GM19351 (cell line): Measurements from ENCODE around the gene PIGM.

Source experiments
- ATAC-seq: cut with Tn5 transposase; IDR thresholded peaks from one replicate; pipeline ENCODE4 v1.9.1; 2021; ENCODE audit warnings: mild to moderate bottlenecking, moderate library complexity; ENCODE audit not compliant: unreplicated experiment

PIGM gene

DNA sequence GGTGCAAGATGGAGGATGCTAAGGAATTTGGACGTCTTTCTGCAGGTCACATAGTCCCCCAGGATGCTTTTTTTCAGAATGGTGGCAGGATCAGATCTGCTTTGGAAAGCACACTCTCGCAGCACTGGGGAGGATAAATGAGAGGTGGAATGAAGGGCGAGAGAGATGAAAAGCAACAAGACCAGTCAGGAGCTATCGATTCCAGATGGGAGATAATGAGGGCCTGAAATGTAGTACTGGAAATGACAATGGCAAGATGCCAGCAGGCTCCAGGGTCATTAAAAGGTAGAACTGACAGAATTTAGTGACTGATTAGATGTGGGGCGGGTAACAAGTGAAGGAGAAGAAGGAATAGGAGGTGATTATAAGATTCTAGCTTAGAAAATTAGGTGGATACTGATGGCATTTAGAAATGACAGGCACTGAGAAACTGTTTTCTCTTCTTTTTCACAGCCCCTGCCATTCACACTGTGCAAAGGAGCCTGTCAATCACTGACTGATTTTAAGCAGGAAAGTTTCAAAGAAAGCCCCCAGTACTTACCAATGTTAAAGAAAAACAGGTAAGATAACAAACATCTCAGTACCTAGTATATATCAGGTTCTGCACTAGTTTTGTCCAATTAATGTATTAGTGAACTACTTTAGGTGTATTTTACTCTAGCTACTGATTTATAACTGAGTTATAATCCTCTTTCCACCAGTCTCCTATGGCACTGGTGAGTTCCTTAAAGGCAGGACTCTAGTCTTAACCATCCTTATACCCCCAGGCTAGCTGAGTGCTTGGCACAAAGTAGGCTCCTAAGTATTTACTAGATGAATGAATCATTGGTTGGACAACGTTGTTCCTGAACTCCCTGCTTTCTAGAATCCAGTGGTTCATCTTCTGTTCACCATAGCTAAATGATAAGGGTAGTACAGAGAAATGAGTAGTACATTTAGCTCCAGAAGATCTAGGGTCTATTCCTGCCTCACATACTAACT, 9.2 kb downstream of the PIGM start:
- no peak for ATAC-seq

- ATAC-seq: no peak
Measured at GRCh38 chr1:160021376-160022074, 10.3 kb downstream of the PIGM start.

DNA sequence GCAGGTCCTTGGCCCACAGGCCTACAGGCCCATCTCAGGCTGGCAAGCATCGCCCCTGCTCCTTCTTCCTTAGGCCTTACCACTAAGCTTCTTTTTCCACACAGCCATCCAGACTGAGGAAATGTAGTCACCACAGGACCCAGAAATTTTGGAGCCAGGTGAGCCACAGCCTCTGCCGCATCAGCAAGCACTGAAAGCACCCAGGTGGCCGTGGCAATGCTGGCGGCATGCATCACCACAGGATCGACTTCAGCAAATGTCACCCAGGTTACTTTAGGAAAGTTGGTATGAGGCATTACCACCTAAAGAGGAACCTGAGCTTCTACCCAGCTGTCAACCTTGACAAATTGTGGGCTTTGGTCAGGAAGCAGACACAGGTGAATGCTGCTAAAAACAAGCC, 11.6 kb downstream of the PIGM start:
- no peak for ATAC-seq

DNA sequence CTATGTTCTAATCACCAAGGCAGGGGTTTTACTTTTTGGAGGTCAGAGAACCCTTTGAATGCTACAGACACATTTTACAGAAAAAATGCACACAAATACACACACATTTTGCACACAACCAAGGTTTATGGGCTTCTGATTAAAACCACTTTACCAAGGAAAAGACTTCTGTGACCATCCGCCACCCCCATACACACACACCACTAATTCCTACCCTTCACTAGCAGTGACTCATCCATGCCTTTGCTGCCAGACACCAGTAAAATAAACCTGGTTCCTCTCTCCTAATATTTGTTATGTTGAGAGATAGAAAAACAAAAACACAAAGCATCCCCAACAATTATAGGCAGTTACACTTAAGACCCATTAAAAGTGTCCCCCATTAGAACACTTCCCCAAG, 12.9 kb downstream of the PIGM start:
- no peak for ATAC-seq

GRCh38 chr1:160018347-160018746, 13.4 kb downstream of the PIGM start:
- no peak for ATAC-seq

- ATAC-seq: no peak
Measured at GRCh38 chr1:160017592-160017991, 14.2 kb downstream of the PIGM start.

- no peak for ATAC-seq
Measured at GRCh38 chr1:160011781-160012180, 20.0 kb downstream of the PIGM start.

DNA sequence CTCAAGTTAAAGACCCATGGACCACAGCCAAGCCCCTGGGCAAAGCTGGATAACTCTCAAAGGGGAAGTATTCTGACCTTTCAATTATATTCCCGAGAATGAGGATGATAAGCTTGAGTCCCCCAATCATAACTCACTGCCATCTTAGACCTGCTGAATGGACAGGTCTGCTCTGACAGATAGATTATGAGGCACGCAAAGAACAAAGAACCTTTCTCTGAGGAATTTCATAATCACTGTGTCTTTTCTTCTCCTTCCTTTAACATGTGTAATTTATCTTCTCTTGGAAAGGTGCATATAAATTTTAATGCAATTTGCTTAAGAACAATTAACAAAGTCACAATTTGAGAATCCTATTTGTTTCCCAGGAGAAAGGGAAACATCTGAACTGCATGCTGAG, 22.0 kb downstream of the PIGM start:
- no peak for ATAC-seq

GRCh38 chr1:160009081-160009480, 22.7 kb downstream of the PIGM start:
- no peak for ATAC-seq

DNA sequence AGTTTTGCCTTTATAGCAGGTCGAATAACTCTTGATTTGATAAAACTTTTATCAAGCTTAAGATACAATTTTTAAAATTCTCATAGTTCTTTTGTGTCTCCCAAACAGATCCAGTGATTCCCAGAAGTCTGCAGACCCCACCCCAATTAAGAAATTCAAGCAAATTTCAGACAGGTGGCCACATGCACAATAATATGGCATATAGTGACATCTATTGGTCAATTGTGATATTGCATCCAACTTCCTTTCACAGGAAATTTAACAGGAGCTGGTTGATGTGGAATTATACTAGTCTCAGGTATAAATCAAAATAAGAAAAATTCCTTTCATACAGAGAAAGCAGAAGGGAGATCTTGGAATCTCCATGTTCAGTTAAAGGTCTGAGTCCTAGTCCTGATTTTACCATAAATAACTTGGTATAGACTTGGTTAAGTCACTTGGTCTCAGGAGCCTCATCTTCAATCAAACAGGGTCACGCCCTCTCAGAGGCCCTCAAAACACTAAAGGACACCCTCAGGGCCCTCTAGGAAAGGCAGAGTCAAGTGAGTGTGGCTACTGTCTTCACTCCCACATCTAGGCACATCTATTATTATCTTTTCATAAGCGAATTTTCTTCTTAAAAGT, 24.1 kb downstream of the PIGM start:
- no peak for ATAC-seq

GRCh38 chr1:160006312-160006940, 25.4 kb downstream of the PIGM start:
- ATAC-seq: peak; percentile 87

DNA sequence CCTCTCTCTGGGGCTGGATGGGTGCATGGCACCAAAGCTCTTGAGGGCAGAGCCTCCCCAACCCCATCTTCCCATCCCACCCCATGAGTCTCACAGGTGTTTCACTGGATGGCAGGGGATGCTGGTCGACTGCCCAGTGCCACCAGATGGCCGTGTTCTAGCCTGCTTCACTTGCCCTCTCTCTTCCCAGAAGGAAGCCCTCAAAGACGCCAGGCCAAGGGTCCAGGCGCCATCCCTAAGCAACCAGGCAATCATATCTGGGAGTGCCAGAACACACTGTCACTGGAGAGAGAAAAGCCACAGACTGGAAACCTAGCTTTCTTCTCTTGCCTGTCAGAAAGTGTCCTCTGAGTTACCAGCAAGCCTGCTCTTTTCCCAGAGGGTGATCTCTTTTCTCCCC, 26.7 kb downstream of the PIGM start:
- no peak for ATAC-seq

DNA sequence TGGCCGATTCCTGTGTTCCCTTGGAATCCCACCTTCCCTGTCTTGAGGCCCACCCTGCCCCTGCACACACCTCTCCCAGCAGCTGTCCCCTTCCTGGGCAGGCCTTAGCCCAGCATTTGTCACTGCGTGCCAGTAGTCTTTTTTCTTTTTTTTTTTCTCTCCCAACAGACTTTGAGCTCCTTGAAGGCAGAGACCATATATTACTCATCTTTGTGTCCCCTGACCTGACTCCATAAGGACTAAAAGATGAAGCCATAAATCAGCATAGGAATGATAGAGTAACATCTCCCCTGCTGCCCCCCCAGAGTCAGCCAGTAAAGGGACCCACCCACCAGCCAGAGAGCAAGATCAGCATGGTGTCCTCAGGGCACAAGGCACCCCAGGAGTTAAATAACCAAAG, 27.4 kb downstream of the PIGM start:
- no peak for ATAC-seq

DNA sequence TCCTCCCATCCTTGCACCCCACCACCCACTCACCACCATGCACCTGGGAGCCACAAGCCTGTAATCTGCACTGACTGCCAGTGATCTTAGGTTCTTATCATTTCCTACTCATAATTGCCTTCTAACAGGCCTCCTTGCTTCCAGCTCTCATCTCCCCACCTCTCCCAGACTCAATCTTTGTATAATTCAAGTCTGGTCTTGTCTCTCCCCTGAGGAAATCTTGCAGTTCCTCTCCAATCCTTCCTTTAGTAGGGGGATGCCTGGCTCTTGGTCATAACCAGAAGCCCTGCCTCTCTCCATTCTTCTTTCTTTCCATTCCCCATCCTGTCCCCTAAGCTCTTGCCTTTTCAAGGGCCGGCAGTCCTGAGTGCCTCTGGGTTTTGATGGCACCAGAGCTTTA, 27.8 kb downstream of the PIGM start:
- no peak for ATAC-seq

GRCh38 chr1:160001440-160001839, 30.4 kb downstream of the PIGM start:
- no peak for ATAC-seq

DNA sequence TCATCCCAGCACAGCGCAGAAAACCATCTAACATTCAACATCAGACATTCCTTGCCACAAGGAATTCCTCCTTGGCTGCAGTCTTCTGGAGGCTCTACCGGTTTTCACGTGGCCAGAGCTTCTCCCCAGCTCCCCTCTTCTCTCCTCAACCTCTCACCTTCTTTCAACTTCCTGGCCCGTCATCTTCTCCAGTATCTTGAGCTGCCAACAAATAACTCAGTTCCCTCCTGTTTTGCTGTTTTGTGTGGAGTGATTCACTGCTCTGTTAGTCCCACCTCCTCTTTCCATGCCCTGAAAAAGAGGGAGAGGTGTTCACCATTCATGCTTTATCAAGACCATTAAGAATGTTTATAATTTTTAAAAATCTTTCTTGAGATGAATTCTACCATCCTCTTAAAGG, 32.6 kb downstream of the PIGM start:
- ATAC-seq: no peak

GRCh38 chr1:159996653-159997052, 35.1 kb downstream of the PIGM start:
- ATAC-seq: no peak

- no peak for ATAC-seq
Measured at GRCh38 chr1:159994896-159995295, 36.9 kb downstream of the PIGM start.

- ATAC-seq: no peak
Measured at GRCh38 chr1:159993911-159994310, 37.9 kb downstream of the PIGM start.

DNA sequence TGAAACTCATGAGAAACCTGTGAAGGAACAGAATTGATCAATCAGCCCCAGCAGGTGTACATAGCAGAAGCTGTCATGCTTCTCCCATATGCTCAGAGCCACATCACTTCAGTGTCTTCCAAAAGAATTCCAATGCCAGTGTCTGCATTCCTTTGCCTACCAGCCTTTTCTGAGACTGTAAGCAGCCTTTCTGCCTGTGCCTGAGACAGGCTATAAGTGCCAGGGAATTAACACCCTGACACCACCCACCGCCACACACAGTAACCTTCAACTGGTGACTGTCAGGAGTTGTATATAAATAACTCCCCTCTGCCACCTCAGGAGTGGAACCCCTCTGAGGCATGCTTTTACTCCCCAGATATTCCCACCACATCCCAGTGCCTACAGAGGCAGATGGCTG, 39.6 kb downstream of the PIGM start:
- ATAC-seq: no peak

- no peak for ATAC-seq
Measured at GRCh38 chr1:159991513-159991912, 40.3 kb downstream of the PIGM start.
